ENCODE data around the gene POU1F1.

- no peak for TF ChIP-seq CTCF (conservative IDR thresholded peaks at IDR 0.05; ENCODE audit: low read depth, low read length)
- no peak for TF ChIP-seq EZH2phosphoT487 (IDR thresholded peaks at IDR 0.05; ENCODE audit: borderline replicate concordance, low read length)
- TF ChIP-seq EZH2 (IDR thresholded peaks at IDR 0.05; ENCODE audit: low read length, unreplicated experiment) = no peak
Observed at GRCh38 chr3:87227104-87227834, 49.1 kb downstream of the POU1F1 start, which contains the start of gene CHMP2B.

All from PC-3 (cell line).